Transverse colon (tissue), 4 donors: ENCODE data around the gene KCNIP3. TPM values are rescaled to one million over a fixed set of nuclear protein-coding genes. Genes with fewer than 3 reads are reported as not detected.

ENCODE experiments used
- DNase-seq: peaks from one replicate; pipeline ENCODE4 v3.0.0-alpha.2; 2019
- H3K27ac ChIP-seq, 4 donors: fragments of 200-600 bp; sonication (generic); 2 replicates each; pipeline ENCODE4 v1.5.1; 2016 to 2018; ENCODE audit warnings: inconsistent platforms in 4 of 4
- H3K27me3 ChIP-seq: fragments of 200-600 bp; sonication (generic); 2 replicates; pipeline ENCODE4 v1.5.1; 2017; ENCODE audit warnings: inconsistent platforms
- H3K36me3 ChIP-seq, 4 donors: fragments of 200-600 bp; sonication (generic); 2 replicates each; pipeline ENCODE4 v1.5.1; 2017 to 2019; ENCODE audit warnings: inconsistent platforms in 4 of 4
- H3K4me1 ChIP-seq, 4 donors: fragments of 200-600 bp; sonication (generic); 2 replicates each; pipeline ENCODE4 v1.5.1; 2017 to 2020; ENCODE audit warnings: inconsistent platforms in 4 of 4
- H3K4me3 ChIP-seq, 4 donors: fragments of 200-600 bp; sonication (generic); 1 replicate in 1 of 4; 2 replicates in 3 of 4; pipeline versions ENCODE4 v1.5.1 to v1.6.1; 2017 to 2019; ENCODE audit warnings: inconsistent platforms in 4 of 4
- H3K9me3 ChIP-seq, 2 donors: fragments of 200-600 bp; sonication (generic); 2 replicates each; pipeline ENCODE4 v1.5.1; 2017 to 2019; ENCODE audit warnings: inconsistent platforms in 2 of 2
- CTCF ChIP-seq, 5 experiments: fragments of 200-600 bp in 3 of 5; fragments of 450-650 bp in 2 of 5; sonication (generic) in 3 of 5; IDR thresholded peaks; 1 replicate in 2 of 5; 2 replicates in 3 of 5; pipeline ENCODE4 v1.5.1; 2016 to 2017; ENCODE audit warnings: antibody characterized with exemption in 5 of 5, inconsistent platforms in 3 of 5, mild to moderate bottlenecking in 2 of 5, moderate library complexity in 1 of 5
- EP300 ChIP-seq: sonication (generic); formaldehyde crosslinking; IDR thresholded peaks from one replicate; pipeline ENCODE4 v1.6.1; 2017; ENCODE audit warnings: antibody characterized with exemption, low read depth
- POLR2A ChIP-seq: fragments of 450-650 bp; IDR thresholded peaks from one replicate; pipeline ENCODE4 v1.6.1; 2016; ENCODE audit warnings: antibody characterized with exemption, mild to moderate bottlenecking, moderate library complexity
- POLR2AphosphoS5 ChIP-seq, 3 donors: sonication (generic); formaldehyde crosslinking; IDR thresholded peaks; one replicate each; pipeline ENCODE4 v1.6.1; 2016; ENCODE audit warnings: antibody characterized with exemption in 3 of 3
- WGBS, 2 donors: methylation state at CpG; one replicate each; pipeline ENCODE4 v1.1.5; 2018; ENCODE audit warnings: low coverage in 1 of 2; 5-methylcytosine and 5-hydroxymethylcytosine counted together
- in situ Hi-C, 4 donors: fragments of 200-750 bp; cut with MboI; loops; one replicate each; pipeline versions ENCODE4 v1.15.0 to v1.15.1; 2017; ENCODE audit warnings: low sequenced_read_pairs in 3 of 4, low pct_ligation_motif_present in 1 of 4, low pct_unique_long_range_greater_than_20kb in 1 of 4
- intact Hi-C: fragments of 100-400 bp; cut with DNase I; formaldehyde crosslinking; loops from one replicate; pipeline ENCODE4 v1.15.1; 2023; ENCODE audit warnings: low total_unique reads
- total RNA-seq, 4 donors: library from RNA; depleted of rRNA; stranded (reverse); fragments of >200 nt; gene quantifications; one replicate each; pipeline ENCODE4 v1.1.0, GENCODE V29; 2016

The KCNIP3 gene
- total RNA-seq, 4 donors from 2014 or later, result 1.8 to 4.0 (median 2.2) TPM

DNA sequence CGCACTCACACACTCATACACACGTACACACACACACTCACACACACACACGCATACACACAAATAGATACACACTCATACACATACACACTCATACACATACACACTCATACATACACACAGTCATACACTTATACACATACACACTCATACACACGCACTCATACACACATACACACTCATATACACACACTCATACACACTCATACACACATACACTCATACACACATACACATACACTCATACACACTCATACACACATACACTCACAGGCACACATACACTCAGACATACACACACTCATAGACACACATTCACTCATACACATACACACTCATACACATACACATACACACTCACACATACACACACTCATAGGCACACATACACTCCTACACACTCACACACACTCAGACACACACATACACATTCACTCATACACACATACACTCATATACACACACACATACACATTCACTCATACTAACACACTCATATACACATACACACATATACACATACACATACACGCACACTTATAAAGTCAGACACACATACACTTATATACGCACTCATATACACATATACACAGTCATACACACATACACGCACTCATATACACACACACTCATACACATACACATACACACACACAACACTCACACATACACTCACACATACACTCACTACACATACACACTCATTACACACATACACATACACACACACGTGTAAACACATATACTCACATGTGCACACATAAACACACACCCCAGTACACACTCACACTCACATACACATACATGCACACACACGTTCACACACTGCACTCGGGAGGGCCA, 28.7 kb downstream of the KCNIP3 start:
- H3K9me3 ChIP-seq, result no peaks in the 10 kb centered on the region
- in situ Hi-C loops, result no loop called here
- 93 to 94% methylated on average over 8 to 10 of the region's 10 CpGs for WGBS, 2 donors
- TF ChIP-seq POLR2A (no peak), POLR2AphosphoS5 (IDR thresholded peaks at IDR 0.05) (no peak), EP300 (no peak), CTCF (IDR thresholded peaks at IDR 0.05) (no peak)
- H3K27ac ChIP-seq, result no peak overlapping the region
- no peaks in the 10 kb centered on the region for H3K4me1 ChIP-seq
- no peak for DNase-seq
- intact Hi-C loops, result no loop called here
- no peak overlapping the region for H3K4me3 ChIP-seq
- H3K36me3 ChIP-seq, result no peaks in the 10 kb centered on the region
- H3K27me3 ChIP-seq, result no peaks in the 10 kb centered on the region

DNA sequence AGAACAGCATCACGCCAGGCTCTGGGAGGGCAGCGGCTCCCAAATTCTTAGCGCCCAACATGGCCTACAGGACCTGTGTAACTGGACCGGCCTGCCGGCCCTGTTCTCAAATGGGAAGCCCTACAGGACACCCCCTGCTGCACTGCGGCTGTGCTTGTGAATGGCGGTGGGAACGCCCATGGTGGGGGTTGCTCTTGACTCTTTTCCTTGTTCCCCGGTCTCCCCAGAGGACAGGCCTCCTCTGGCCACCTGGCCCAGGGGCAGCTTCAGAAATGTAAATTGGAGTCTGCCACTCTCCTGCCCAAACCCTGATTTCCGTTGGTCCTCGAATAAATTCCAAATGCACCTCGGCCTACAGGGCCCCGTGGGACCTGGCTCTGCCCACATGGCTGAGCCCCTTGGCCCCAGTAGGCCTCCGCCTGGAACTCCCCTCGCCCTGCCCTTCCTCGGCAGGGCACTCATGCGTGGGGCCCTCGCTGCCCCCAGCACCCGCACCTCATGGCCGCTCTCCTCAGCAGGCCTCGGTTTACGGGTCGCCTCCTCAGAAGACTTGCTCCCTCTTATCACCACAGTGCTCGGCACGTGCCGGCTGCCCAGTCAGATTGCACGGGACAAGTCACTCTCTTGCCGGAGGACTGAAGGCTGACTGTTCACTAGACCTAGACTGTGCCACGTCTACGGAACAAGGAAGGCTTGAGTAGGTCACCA, 29.4 kb downstream of the KCNIP3 start:
- H3K4me3 ChIP-seq, result no peak overlapping the region
- no peaks in the 10 kb centered on the region for H3K4me1 ChIP-seq
- no peaks in the 10 kb centered on the region for H3K36me3 ChIP-seq
- H3K27me3 ChIP-seq, result no peaks in the 10 kb centered on the region
- no peaks in the 10 kb centered on the region for H3K9me3 ChIP-seq
- no peak for DNase-seq
- H3K27ac ChIP-seq, result no peak overlapping the region
- in situ Hi-C loops, result no loop called here
- intact Hi-C loops, result no loop called here
- TF ChIP-seq CTCF (IDR thresholded peaks at IDR 0.05) (no peak), POLR2AphosphoS5 (IDR thresholded peaks at IDR 0.05) (no peak), POLR2A (no peak), EP300 (no peak)
- 96% methylated on average over 30 of the region's 30 CpGs; no CpG with 5 or more reads in 1 of the 2 donors for WGBS, 2 donors

GRCh38 chr2:95327861-95328260, 30.7 kb downstream of the KCNIP3 start:
- no peak overlapping the region for H3K27ac ChIP-seq
- no peak for DNase-seq
- H3K9me3 ChIP-seq, result no peaks in the 10 kb centered on the region
- 83% methylated on average over 5 of the region's 7 CpGs; no CpG with 5 or more reads in 1 of the 2 donors for WGBS, 2 donors
- no peaks in the 10 kb centered on the region for H3K36me3 ChIP-seq
- TF ChIP-seq CTCF (IDR thresholded peaks at IDR 0.05), result no peak
- no peak for TF ChIP-seq POLR2AphosphoS5 (IDR thresholded peaks at IDR 0.05)
- no peak for TF ChIP-seq POLR2A
- no peak overlapping the region for H3K4me3 ChIP-seq
- H3K4me1 ChIP-seq, result no peaks in the 10 kb centered on the region
- in situ Hi-C loops (no loop called here), intact Hi-C loops (no loop called here)
- no peaks in the 10 kb centered on the region for H3K27me3 ChIP-seq

GRCh38 chr2:95328358-95329125, 31.4 kb downstream of the KCNIP3 start:
- Histone ChIP-seq H3K36me3 (no peaks in the 10 kb centered on the region), H3K4me3 (no peak overlapping the region), H3K9me3 (no peaks in the 10 kb centered on the region), H3K27me3 (no peaks in the 10 kb centered on the region), H3K4me1 (peaks cover 0 to 1% (median under 1%) of the 10 kb centered on the region in 4 donors), H3K27ac (no peak overlapping the region)
- intact Hi-C loops, result no loop called here
- TF ChIP-seq EP300, result no peak
- no peak for TF ChIP-seq CTCF (IDR thresholded peaks at IDR 0.05)
- no peak for TF ChIP-seq POLR2A
- TF ChIP-seq POLR2AphosphoS5 (IDR thresholded peaks at IDR 0.05), result no peak
- 81% methylated on average over 15 of the region's 15 CpGs; no CpG with 5 or more reads in 1 of the 2 donors for WGBS, 2 donors
- in situ Hi-C loops, result no loop called here
- DNase-seq, result no peak
